ENCODE results near the gene RGL3.

RGL3 gene

GRCh38 chr19:11453468-11454341, 34.6 kb upstream of the RGL3 start:
- CTCF ChIA-PET = no interaction called here
- TF ChIP-seq CTCF (conservative IDR thresholded peaks at IDR 0.05; ENCODE audit: low read depth) = peak; percentile 30
- POLR2A ChIA-PET (ENCODE audit: low non-redundant PET) = no interaction called here
- no peak for DNase-seq (ENCODE audit: low spot score)
- no peak overlapping the region for H3K27ac ChIP-seq

GRCh38 chr19:11452620-11453310, 33.7 kb upstream of the RGL3 start:
- TF ChIP-seq CTCF (conservative IDR thresholded peaks at IDR 0.05; ENCODE audit: low read depth) = no peak
- CTCF ChIA-PET = interaction anchor here (0.6 kb wide), 1 partner anchor 327 kb away, joined by 3 read pairs; no protein-coding TSS in a partner anchor
- no peak overlapping the region for H3K27ac ChIP-seq
- POLR2A ChIA-PET (ENCODE audit: low non-redundant PET) = no interaction called here
- no peak for DNase-seq (ENCODE audit: low spot score)

- no peak overlapping the region for H3K27ac ChIP-seq
- ChIA-PET POLR2A (ENCODE audit: low non-redundant PET) (no interaction called here), CTCF (interaction anchor here (0.6 kb wide), 1 partner anchor 326 kb away, joined by 3 read pairs; no protein-coding TSS in a partner anchor)
- TF ChIP-seq CTCF (conservative IDR thresholded peaks at IDR 0.05; ENCODE audit: low read depth) = no peak
- no peak for DNase-seq (ENCODE audit: low spot score)
Observed at GRCh38 chr19:11451871-11452619, 32.9 kb upstream of the RGL3 start.

- TF ChIP-seq CTCF (conservative IDR thresholded peaks at IDR 0.05; ENCODE audit: low read depth) = no peak
- ChIA-PET POLR2A (ENCODE audit: low non-redundant PET) (no interaction called here), CTCF (no interaction called here)
- DNase-seq (ENCODE audit: low spot score) = no peak
- no peak overlapping the region for H3K27ac ChIP-seq
Observed at GRCh38 chr19:11451327-11451870, 32.3 kb upstream of the RGL3 start.

GRCh38 chr19:11450570-11451326, 31.6 kb upstream of the RGL3 start:
- peak overlapping the region; percentile 31 for H3K27ac ChIP-seq
- CTCF ChIA-PET = no interaction called here
- POLR2A ChIA-PET (ENCODE audit: low non-redundant PET) = no interaction called here
- TF ChIP-seq CTCF (conservative IDR thresholded peaks at IDR 0.05; ENCODE audit: low read depth) = no peak
- DNase-seq (ENCODE audit: low spot score) = no peak

All from RWPE1 (cell line).